Loucy (cell line): Measurements from ENCODE around the gene GRB10.

Source experiments
- H2AFZ ChIP-seq: fragments of 200-600 bp; sonication (generic); 2 replicates; pipeline ENCODE4 v1.6.0; 2016; ENCODE audit warnings: antibody characterized with exemption, mild to moderate bottlenecking, low read length, moderate library complexity
- H3F3A ChIP-seq: fragments of 200-600 bp; 2 replicates; pipeline ENCODE4 v1.6.0; 2016; ENCODE audit warnings: antibody characterized with exemption, low read depth, mild to moderate bottlenecking
- H3K27me3 ChIP-seq: fragments of 200-600 bp; sonication (generic); 2 replicates; pipeline ENCODE4 v1.6.1; 2014; ENCODE audit warnings: low read length, mild to moderate bottlenecking; ENCODE audit not compliant: insufficient read depth, poor library complexity, severe bottlenecking
- H3K36me3 ChIP-seq: fragments of 200-600 bp; sonication (generic); 2 replicates; pipeline ENCODE4 v1.6.1; 2016; ENCODE audit warnings: low read length; ENCODE audit not compliant: insufficient read depth
- H3K4me1 ChIP-seq: fragments of 200-600 bp; sonication (generic); 2 replicates; pipeline ENCODE4 v1.5.1; 2014; ENCODE audit warnings: low read length, mild to moderate bottlenecking; ENCODE audit not compliant: insufficient read depth, poor library complexity, severe bottlenecking
- H3K4me2 ChIP-seq: fragments of 200-600 bp; sonication (generic); 2 replicates; pipeline ENCODE4 v1.6.0; 2014; ENCODE audit warnings: antibody characterized with exemption, low read length, low read depth, mild to moderate bottlenecking; ENCODE audit not compliant: poor library complexity, severe bottlenecking
- H3K4me3 ChIP-seq: fragments of 200-600 bp; sonication (generic); 2 replicates; pipeline ENCODE4 v1.5.1; 2014; ENCODE audit warnings: low read length, mild to moderate bottlenecking, mixed read lengths; ENCODE audit not compliant: poor library complexity, severe bottlenecking
- H3K79me2 ChIP-seq: fragments of 200-600 bp; sonication (generic); 2 replicates; pipeline ENCODE4 v1.6.1; 2014; ENCODE audit warnings: low read length; ENCODE audit not compliant: insufficient read depth
- H3K9ac ChIP-seq: fragments of 200-600 bp; sonication (generic); 2 replicates; pipeline ENCODE4 v1.6.0; 2014; ENCODE audit warnings: mild to moderate bottlenecking, low read depth, low read length, moderate library complexity; ENCODE audit not compliant: poor library complexity, severe bottlenecking
- H3K9me2 ChIP-seq: fragments of 200-600 bp; sonication (generic); replicated peaks from 2 replicates; pipeline ENCODE4 v1.6.1; 2016; ENCODE audit warnings: low read depth, low read length, mixed read lengths
- H3K9me3 ChIP-seq: fragments of 200-600 bp; sonication (generic); 2 replicates; pipeline ENCODE4 v1.6.1; 2014; ENCODE audit warnings: mild to moderate bottlenecking, antibody characterized with exemption, low read length, low read depth; ENCODE audit not compliant: insufficient read depth
- H4K20me1 ChIP-seq: fragments of 200-600 bp; sonication (generic); 2 replicates; pipeline ENCODE4 v1.6.0; 2014; ENCODE audit warnings: antibody characterized with exemption, low read length, mild to moderate bottlenecking; ENCODE audit not compliant: insufficient read depth, poor library complexity, severe bottlenecking
- CTCF ChIP-seq: fragments of 200-600 bp; sonication (generic); conservative IDR thresholded peaks from 2 replicates; pipeline ENCODE4 v1.5.1; 2014; ENCODE audit warnings: mild to moderate bottlenecking, antibody characterized with exemption, low read length
- EZH2phosphoT487 ChIP-seq: fragments of 200-600 bp; IDR thresholded peaks from 2 replicates; pipeline ENCODE4 v1.6.1; 2018; ENCODE audit warnings: antibody characterized with exemption, mild to moderate bottlenecking, moderate library complexity, borderline replicate concordance

GRB10 gene

GRCh38 chr7:50594734-50595485 is 187.8 kb downstream of the GRB10 start:
- TF ChIP-seq EZH2phosphoT487: no peak
- no peak for TF ChIP-seq CTCF
- Histone ChIP-seq H3K4me1 (no peaks in the 10 kb centered on the region), H3K9me3 (no peaks in the 10 kb centered on the region), H3K9ac (no peak overlapping the region), H3K4me3 (no peak overlapping the region), H4K20me1 (no peaks in the 10 kb centered on the region), H3K79me2 (no peaks in the 10 kb centered on the region), H3K36me3 (no peaks in the 10 kb centered on the region), H3F3A (no peaks in the 10 kb centered on the region), H3K4me2 (no peak overlapping the region), H3K9me2 (no peaks in the 10 kb centered on the region), H2AFZ (no peak overlapping the region), H3K27me3 (no peaks in the 10 kb centered on the region)

- Histone ChIP-seq H2AFZ (no peak overlapping the region), H4K20me1 (no peaks in the 10 kb centered on the region), H3F3A (no peaks in the 10 kb centered on the region), H3K9me2 (no peaks in the 10 kb centered on the region), H3K36me3 (no peaks in the 10 kb centered on the region), H3K27me3 (no peaks in the 10 kb centered on the region), H3K4me1 (no peaks in the 10 kb centered on the region), H3K4me2 (no peak overlapping the region), H3K4me3 (no peak overlapping the region), H3K9me3 (no peaks in the 10 kb centered on the region), H3K79me2 (no peaks in the 10 kb centered on the region), H3K9ac (no peak overlapping the region)
- no peak for TF ChIP-seq CTCF
- no peak for TF ChIP-seq EZH2phosphoT487
Observed at GRCh38 chr7:50594136-50594535, 188.6 kb downstream of the GRB10 start.

GRCh38 chr7:50592940-50593339 is 189.8 kb downstream of the GRB10 start:
- Histone ChIP-seq H3F3A (no peaks in the 10 kb centered on the region), H3K4me2 (no peak overlapping the region), H3K79me2 (no peaks in the 10 kb centered on the region), H3K4me1 (no peaks in the 10 kb centered on the region), H3K4me3 (no peak overlapping the region), H3K36me3 (no peaks in the 10 kb centered on the region), H3K27me3 (no peaks in the 10 kb centered on the region), H4K20me1 (no peaks in the 10 kb centered on the region), H3K9me3 (no peaks in the 10 kb centered on the region), H2AFZ (no peak overlapping the region), H3K9me2 (no peaks in the 10 kb centered on the region), H3K9ac (no peak overlapping the region)
- TF ChIP-seq CTCF (no peak), EZH2phosphoT487 (no peak)
